ENCODE data around the gene UFL1.
"Not testable (repeated sequence)": the region's sequence is repeated elsewhere in the genome, so short reads cannot be mapped to it uniquely, and the experiment has no call there.

UFL1 gene

DNA sequence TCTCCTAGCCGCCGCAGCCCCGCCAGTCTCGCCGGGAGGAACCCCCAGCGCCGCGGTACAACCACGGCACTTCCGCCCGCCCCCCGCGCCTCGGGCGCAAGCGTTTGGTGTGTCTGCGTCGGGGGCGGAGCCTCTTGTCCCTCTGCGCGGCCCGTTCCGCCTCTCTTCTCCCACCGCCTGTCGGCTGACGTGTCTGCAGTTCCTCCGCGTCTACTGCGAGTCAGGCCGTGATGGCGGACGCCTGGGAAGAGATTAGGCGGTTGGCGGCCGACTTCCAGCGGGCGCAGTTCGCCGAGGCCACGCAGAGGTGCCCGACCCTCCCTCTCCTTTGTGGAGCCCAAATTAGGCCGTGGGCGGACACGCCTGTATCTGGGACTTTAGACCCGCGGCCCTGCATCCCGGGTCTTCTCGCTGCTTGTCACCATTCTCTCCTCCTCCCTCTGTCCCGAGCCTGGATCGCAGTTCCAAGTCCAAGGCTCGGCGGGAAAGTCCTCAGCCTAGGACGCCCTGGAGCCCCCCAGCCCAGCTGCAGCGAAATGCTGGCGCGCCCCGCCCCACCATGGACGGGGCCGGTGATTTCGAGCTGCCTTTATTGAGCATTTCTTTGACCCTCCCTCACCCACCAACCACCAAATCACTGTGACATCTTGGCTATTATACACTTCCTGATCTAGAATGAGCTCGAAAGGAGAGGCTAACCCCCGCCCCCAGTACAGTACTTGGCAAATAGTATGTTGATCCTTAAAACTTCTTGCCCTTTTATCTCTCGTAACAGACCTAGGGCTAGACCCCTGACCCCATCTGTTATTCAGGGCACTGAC, at the start of gene UFL1:
Gene UFL1, plus strand, starts transcription at position 163 of the 821 bp plus-strand sequence. Its CDS starts 68 bp downstream, at position 231.
- peak; percentile 93 for DNase-seq (ENCODE audit: low spot score)

DNA sequence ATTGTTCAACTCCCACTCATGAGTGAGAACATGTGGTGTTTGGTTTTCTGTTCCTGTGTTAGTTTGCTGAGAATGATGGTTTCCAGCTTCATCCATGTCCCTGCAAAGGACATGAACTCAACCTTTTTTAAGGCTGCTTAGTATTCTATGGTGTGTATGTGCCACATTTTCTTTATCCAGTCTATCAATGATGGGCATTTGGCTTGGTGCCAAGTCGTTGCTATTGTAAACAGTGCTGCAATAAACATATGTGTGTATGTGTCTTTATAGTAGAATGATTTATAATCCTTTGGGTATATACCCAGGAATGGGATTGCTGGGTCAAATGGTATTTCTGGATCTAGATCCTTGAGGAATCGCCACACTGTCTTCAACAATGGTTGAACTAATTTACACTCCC, 49.3 kb upstream of the UFL1 start:
- DNase-seq (ENCODE audit: low spot score): not testable (repeated sequence)

DNA sequence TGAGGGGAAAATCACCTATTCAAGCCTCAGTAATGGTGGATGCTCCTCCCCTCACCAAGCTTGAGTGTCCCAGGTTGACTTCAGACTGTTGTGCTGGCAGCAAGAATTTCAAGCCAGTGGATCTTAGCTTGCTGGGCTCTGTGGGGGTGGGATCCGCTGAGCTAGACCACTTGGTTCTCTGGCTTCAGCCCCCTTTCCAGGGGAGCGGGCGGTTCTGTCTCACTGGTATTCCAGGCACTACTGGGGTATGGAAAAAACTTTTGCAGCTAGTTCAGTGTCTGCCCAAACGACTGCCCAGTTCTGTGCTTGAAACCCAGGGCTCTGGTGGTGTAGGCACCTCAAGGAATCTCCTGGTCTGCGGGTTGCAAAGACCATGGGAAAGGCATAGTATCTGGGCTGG, 42.9 kb upstream of the UFL1 start:
- no peak for DNase-seq (ENCODE audit: low spot score)

- DNase-seq (ENCODE audit: low spot score): no peak
These were observed 29.7 kb upstream of the UFL1 start for GRCh38 chr6:96491926-96492325.

GRCh38 chr6:96499781-96500180, 21.8 kb upstream of the UFL1 start:
- no peak for DNase-seq (ENCODE audit: low spot score)

GRCh38 chr6:96502915-96503314, 18.7 kb upstream of the UFL1 start:
- no peak for DNase-seq (ENCODE audit: low spot score)

GRCh38 chr6:96505363-96505762, 16.2 kb upstream of the UFL1 start:
- DNase-seq (ENCODE audit: low spot score): no peak

- no peak for DNase-seq (ENCODE audit: low spot score)
These were observed 12.3 kb upstream of the UFL1 start for GRCh38 chr6:96509281-96509680.

GRCh38 chr6:96520171-96521115, 1.2 kb upstream of the UFL1 start:
- DNase-seq (ENCODE audit: low spot score): no peak

DNA sequence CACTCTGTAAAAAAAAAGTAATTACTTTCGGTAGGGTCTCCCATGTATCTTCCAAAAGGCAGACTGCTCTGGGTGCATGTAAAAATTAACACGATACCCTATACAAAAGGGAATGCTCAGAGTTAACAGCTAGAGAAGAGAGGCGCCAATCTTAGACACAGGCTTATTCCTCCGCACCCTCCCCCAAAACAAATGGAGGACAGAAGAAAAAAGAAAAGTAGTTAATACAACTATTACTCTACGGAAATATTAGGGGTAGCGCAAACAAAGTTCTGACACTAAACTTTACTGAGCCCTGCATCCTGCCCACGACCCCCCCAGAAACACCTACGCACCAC, 331 bp upstream of the UFL1 start:
- no peak for DNase-seq (ENCODE audit: low spot score)

GRCh38 chr6:96522465-96523009, 931 bp downstream of the UFL1 start:
- no peak for DNase-seq (ENCODE audit: low spot score)

DNA sequence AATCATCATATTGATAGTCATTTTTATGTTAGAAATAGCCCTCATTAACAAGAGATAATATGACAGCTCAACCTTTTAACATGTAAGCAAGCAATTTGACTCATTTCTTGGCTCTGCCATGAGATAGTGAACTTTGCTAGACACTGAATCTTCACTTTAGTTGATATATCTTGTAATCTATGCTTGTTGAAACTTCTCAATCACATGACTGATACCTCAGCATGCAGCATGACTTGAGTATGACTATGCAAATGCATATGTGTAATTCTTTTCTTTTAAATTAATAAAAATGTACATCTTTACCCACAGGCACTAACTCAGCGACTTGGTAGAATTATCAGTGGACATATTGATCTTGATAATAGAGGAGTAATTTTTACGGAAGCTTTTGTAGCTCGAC, 6.6 kb downstream of the UFL1 start:
- no peak for DNase-seq (ENCODE audit: low spot score)

GRCh38 chr6:96532399-96532798, 10.8 kb downstream of the UFL1 start:
- no peak for DNase-seq (ENCODE audit: low spot score)

DNA sequence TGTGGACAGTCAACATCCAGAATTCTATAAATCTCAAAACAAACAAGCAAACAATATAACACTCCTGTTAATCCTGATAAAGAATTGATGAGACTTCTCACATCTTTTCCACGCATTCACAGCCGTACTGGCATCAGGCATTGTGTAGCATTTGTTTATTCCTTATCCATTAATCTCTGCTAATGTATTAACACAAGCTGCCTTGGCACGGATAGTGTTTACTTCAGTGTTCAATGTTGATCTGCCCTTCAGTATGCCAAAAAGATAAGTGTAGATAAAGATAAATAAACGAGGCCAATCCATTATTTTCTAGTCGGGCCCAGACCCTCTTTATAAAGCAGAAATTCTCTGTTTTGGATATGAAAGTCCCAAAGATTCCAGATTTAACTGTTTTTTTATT, 16.1 kb downstream of the UFL1 start:
- no peak for DNase-seq (ENCODE audit: low spot score)

- no peak for DNase-seq (ENCODE audit: low spot score)
These were observed 21.1 kb downstream of the UFL1 start for GRCh38 chr6:96542702-96543101.

GRCh38 chr6:96545882-96546281, 24.3 kb downstream of the UFL1 start:
- DNase-seq (ENCODE audit: low spot score): no peak

DNA sequence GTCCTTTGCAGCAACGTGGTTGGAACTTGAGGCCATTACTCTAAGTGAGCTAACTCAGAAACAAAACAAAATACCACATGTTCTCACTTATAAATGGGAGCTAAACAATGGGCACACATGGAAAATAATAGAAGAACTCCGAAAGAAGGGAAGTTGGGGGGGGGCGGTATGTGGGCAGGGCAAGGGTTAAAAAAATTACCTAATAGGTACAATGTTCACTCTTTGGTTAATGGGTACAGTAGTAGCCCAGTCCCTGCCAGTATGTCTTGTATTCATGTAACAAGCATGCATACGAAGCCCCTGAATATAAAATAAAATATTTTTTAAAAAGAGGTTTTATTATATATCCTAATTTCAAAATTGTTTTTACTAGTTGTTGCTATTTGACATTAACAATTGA, 26.0 kb downstream of the UFL1 start:
- DNase-seq (ENCODE audit: low spot score): no peak

DNA sequence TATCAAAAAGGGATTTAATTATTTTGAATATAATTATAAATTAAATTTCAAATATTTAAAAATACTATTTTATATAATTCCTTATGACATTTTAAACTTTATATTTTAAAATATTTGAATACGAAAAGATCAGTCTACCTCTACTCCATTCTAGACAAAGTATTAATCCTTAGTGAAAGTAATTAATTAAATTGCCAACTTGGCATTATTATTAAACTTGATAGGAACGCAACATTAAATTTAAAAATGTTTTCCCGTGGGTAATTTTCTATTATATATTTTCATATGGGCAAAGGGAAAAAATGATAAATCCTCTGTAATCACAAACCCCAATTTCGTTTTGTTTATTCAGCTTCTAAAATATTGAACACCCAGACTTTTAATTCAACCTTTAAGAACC, 33.0 kb downstream of the UFL1 start:
- DNase-seq (ENCODE audit: low spot score): no peak

DNA sequence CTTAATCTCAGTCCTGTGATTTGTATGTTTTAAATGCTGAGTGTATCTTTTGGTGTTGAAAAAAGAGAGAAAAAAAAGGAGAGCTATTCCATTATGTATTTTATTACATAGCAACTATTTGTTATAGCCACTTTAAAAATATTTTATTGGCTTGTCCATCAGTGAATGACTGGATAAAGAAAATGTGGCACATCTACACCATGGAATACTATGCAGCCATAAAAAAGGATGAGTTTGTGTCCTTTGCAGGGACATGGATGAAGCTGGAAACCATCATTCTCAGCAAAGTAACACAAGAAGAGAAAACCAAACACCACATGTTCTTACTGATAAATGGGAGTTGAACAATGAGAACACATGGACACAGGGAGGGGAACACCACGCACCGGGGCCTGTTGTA, 38.1 kb downstream of the UFL1 start:
- DNase-seq (ENCODE audit: low spot score): not testable (repeated sequence)

- no peak for DNase-seq (ENCODE audit: low spot score)
These were observed 41.3 kb downstream of the UFL1 start, which contains the start of gene FHL5 for GRCh38 chr6:96562886-96563285. TSS of gene FHL5 (plus strand) at chr6:96563128. CDS start at chr6:96603614, 40,486 bp downstream.

GRCh38 chr6:96563853-96564252, 42.2 kb downstream of the UFL1 start:
- DNase-seq (ENCODE audit: low spot score): no peak

GRCh38 chr6:96570053-96570452, 48.4 kb downstream of the UFL1 start:
- DNase-seq (ENCODE audit: low spot score): no peak

DNA sequence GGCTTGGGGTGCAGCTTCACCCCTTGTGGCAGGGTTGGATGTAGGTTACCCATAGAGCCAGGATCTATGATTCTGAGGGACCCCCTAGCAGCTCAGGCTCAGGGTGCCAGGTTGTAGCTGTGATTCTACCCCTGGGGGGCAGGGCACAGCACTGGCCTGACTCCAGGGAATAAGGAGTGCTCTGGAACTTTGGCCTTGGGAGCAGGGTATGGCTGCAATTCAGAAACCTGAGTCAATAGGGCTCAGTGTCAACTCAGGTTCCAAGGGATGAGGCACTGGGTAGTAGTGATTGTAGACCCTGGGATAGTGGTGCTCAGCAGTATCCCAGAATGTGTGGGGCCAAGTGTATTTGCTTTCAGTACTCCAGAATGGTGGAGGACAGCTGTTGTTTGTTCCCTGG, 49.9 kb downstream of the UFL1 start:
- no peak for DNase-seq (ENCODE audit: low spot score)

All from pons (tissue), 1 donor.